ENCODE data around the gene RTN4R.

The RTN4R gene

GRCh38 chr22:20233351-20234313, 34.5 kb downstream of the RTN4R start:
- no peaks in the 10 kb centered on the region for H3K4me1 ChIP-seq (ENCODE audit: control insufficient read depth in 1 of 2, insufficient read depth in 1 of 2, low read depth in 1 of 2, low read length in 1 of 2)
- TF ChIP-seq CTCF (IDR thresholded peaks at IDR 0.05): no peak
- no peaks in the 10 kb centered on the region for H3K9me3 ChIP-seq
- no peak overlapping the region for H3K27ac ChIP-seq
- H3K4me3 ChIP-seq (ENCODE audit: low read depth in 1 of 2, low read length in 1 of 2): no peak overlapping the region
- no peaks in the 10 kb centered on the region for H3K27me3 ChIP-seq
- H3K36me3 ChIP-seq: no peaks in the 10 kb centered on the region

- H3K27ac ChIP-seq: no peak overlapping the region
- no peaks in the 10 kb centered on the region for H3K36me3 ChIP-seq
- no peaks in the 10 kb centered on the region for H3K9me3 ChIP-seq
- no peak overlapping the region for H3K4me3 ChIP-seq (ENCODE audit: low read depth in 1 of 2, low read length in 1 of 2)
- H3K4me1 ChIP-seq (ENCODE audit: control insufficient read depth in 1 of 2, insufficient read depth in 1 of 2, low read depth in 1 of 2, low read length in 1 of 2): no peaks in the 10 kb centered on the region
- TF ChIP-seq CTCF (IDR thresholded peaks at IDR 0.05): no peak
- H3K27me3 ChIP-seq: no peaks in the 10 kb centered on the region
Measured at GRCh38 chr22:20232781-20233180, 35.3 kb downstream of the RTN4R start.

GRCh38 chr22:20232237-20232598, 35.9 kb downstream of the RTN4R start:
- Histone ChIP-seq H3K27me3 (no peaks in the 10 kb centered on the region), H3K9me3 (no peaks in the 10 kb centered on the region), H3K4me1 (ENCODE audit: control insufficient read depth in 1 of 2, insufficient read depth in 1 of 2, low read depth in 1 of 2, low read length in 1 of 2) (no peaks in the 10 kb centered on the region), H3K27ac (no peak overlapping the region), H3K36me3 (no peaks in the 10 kb centered on the region), H3K4me3 (ENCODE audit: low read depth in 1 of 2, low read length in 1 of 2) (no peak overlapping the region)
- no peak for TF ChIP-seq CTCF (IDR thresholded peaks at IDR 0.05)

- Histone ChIP-seq H3K4me1 (ENCODE audit: control insufficient read depth in 1 of 2, insufficient read depth in 1 of 2, low read depth in 1 of 2, low read length in 1 of 2) (no peaks in the 10 kb centered on the region), H3K9me3 (no peaks in the 10 kb centered on the region), H3K27me3 (no peaks in the 10 kb centered on the region), H3K36me3 (no peaks in the 10 kb centered on the region), H3K4me3 (ENCODE audit: low read depth in 1 of 2, low read length in 1 of 2) (no peak overlapping the region), H3K27ac (no peak overlapping the region)
- no peak for TF ChIP-seq CTCF (IDR thresholded peaks at IDR 0.05)
Measured at GRCh38 chr22:20231514-20232236, 36.4 kb downstream of the RTN4R start.

- H3K27me3 ChIP-seq: no peaks in the 10 kb centered on the region
- H3K4me3 ChIP-seq (ENCODE audit: low read depth in 1 of 2, low read length in 1 of 2): no peak overlapping the region
- H3K4me1 ChIP-seq (ENCODE audit: control insufficient read depth in 1 of 2, insufficient read depth in 1 of 2, low read depth in 1 of 2, low read length in 1 of 2): no peaks in the 10 kb centered on the region
- no peaks in the 10 kb centered on the region for H3K9me3 ChIP-seq
- TF ChIP-seq CTCF (IDR thresholded peaks at IDR 0.05): no peak
- no peak overlapping the region for H3K27ac ChIP-seq
- no peaks in the 10 kb centered on the region for H3K36me3 ChIP-seq
Measured at GRCh38 chr22:20230777-20231420, 37.2 kb downstream of the RTN4R start.

Data from neutrophil (primary cell).